ENCODE results near the gene ABHD12. TPM values are rescaled to one million over a fixed set of nuclear protein-coding genes. Genes with fewer than 3 reads are reported as not detected.

The ABHD12 gene
- total RNA-seq, 2 donors from 2014 or later = 48.5 to 49.8 TPM

DNA sequence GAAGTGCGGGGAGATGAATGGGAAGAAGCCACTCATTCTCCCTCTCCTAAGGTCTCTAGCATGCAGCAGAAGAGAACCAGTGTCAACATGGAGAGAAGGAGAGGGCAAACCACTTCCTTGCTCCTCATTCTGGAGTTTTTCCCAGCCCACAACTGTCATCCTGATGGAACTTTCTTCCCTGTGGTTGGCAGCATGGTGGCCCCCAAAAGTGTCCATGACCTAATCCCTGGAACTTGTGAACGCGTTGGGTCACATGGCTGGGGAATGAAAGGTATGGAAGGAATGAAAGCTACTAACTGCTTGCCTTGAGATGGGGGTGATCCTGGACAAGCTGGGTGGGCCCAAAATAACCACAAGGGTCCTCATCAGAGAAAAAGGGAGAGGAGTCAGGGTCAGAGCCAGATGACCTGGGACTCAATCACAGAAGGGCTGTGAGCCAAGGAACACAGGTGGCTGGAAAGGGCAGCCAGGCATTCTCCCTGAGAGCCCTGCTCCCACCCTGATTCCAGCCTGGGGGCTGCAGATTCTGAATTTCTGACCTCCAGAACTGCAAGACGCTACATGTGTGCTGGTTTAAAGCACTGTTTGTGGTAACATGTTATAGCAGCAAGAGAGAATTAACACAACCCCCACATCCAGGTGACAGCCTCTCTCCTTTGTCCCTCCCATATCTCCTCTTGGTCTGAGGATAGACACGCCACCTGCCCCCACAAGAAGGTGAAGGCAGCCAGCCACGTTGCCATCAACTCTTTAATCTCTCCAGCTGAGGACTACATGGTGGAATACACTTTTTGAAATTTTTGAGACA is 79.5 kb downstream of the ABHD12 start:
- TF ChIP-seq, protein P1, sequence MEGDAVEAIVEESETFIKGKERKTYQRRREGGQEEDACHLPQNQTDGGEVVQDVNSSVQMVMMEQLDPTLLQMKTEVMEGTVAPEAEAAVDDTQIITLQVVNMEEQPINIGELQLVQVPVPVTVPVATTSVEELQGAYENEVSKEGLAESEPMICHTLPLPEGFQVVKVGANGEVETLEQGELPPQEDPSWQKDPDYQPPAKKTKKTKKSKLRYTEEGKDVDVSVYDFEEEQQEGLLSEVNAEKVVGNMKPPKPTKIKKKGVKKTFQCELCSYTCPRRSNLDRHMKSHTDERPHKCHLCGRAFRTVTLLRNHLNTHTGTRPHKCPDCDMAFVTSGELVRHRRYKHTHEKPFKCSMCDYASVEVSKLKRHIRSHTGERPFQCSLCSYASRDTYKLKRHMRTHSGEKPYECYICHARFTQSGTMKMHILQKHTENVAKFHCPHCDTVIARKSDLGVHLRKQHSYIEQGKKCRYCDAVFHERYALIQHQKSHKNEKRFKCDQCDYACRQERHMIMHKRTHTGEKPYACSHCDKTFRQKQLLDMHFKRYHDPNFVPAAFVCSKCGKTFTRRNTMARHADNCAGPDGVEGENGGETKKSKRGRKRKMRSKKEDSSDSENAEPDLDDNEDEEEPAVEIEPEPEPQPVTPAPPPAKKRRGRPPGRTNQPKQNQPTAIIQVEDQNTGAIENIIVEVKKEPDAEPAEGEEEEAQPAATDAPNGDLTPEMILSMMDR (IDR thresholded peaks at IDR 0.05) = no peak
- ATAC-seq (ENCODE audit: insufficient number of reproducible peaks, low FRiP score, low read depth) = no peak
- Histone ChIP-seq H3K27me3 (replicated peaks; ENCODE audit: insufficient read depth) (no peaks in the 10 kb centered on the region), H3K27ac (peak overlapping the region; percentile 46 to 58), H3K4me3 (peak overlapping the region; percentile 56), H3K9me3 (no peaks in the 10 kb centered on the region), H3K36me3 (no peaks in the 10 kb centered on the region), H3K4me1 (ENCODE audit: control insufficient read depth in 1 of 2, low read depth in 2 of 2) (peaks cover 21 to 25% of the 10 kb centered on the region in 2 donors)
- DNase-seq (ENCODE audit: low spot score) = no peak

DNA sequence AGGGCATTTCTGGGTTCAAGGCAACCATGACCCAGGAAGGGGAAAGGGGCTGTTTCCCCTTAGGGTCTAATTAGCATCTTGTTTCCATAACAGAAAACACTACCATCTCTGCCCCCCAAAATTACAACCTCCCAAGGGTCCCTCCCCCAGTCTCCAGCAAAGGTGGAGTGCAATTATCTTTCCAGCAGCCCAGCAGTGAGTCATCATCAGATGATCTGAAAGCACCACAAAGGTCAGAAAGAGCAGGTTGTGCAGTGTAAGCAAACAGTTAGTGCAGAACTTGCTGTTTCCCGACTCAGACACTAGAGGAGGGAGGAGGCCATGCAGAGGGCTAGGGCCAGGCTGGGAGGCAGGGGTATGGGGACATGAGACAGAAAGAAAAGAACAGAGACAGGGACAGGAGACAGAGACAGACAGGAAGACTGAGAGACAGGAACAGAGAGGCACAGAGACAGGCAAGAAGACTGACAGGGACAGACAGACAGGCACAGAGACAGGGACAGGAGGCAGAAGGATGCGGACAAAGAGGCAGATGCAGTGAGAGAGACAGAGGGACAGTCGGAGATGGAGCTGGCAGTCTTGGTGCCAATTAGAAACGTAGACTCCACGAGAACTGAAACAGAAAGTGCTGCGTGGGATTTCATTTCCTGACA is 80.2 kb downstream of the ABHD12 start:
- DNase-seq (ENCODE audit: low spot score) (no peak), ATAC-seq (ENCODE audit: insufficient number of reproducible peaks, low FRiP score, low read depth) (peak; percentile 57)
- Histone ChIP-seq H3K4me1 (ENCODE audit: control insufficient read depth in 1 of 2, low read depth in 2 of 2) (peaks cover 21 to 25% of the 10 kb centered on the region in 2 donors), H3K27me3 (replicated peaks; ENCODE audit: insufficient read depth) (no peaks in the 10 kb centered on the region), H3K4me3 (peak overlapping the region; percentile 56), H3K36me3 (no peaks in the 10 kb centered on the region), H3K9me3 (no peaks in the 10 kb centered on the region), H3K27ac (peak overlapping the region; percentile 46 to 58)
- TF ChIP-seq, protein P1 (IDR thresholded peaks at IDR 0.05) = peak; percentile 38

DNA sequence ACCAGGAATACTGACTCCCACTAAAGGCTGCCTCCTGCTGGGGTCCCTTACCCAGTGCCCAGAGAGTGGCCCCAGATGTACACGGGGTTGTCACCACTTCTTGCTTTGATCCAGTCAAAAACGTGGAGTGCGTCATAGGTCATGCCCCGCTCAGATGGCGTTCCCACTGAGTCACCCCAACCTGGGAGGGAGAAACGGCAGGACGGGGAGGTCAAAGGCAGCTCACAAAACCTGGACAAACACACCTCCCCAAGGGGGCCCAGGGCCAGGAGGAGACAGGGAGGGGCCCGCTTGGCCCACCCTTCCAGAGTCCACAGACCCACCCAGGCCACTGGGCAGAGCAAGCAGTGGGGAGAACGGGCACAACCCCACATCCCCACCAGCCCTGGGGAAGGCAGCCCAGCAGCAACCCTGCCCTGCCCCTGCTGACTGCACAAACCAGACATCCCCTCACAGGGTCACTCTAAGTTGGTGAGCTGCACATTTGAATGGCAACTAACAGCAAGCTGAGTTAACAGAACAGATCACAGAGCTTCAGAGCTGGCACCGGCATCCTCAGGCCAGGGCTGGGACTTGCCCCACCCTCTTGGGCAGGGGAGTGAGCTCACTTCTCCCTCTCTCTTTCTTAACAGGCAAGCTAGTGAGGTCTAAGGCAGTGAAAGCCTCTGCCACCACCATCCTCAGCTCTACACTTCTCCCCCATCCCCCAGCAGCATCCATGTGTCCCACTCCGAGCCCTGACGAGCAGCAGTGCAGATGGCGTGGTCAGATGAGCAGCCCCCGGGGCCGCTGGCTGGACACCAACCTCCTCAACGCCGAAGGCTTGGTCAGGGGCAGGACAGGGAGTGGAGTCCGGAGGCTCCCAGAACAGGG is 81.0 kb downstream of the ABHD12 start:
- Histone ChIP-seq H3K9me3 (no peaks in the 10 kb centered on the region), H3K36me3 (no peaks in the 10 kb centered on the region), H3K4me1 (ENCODE audit: control insufficient read depth in 1 of 2, low read depth in 2 of 2) (peaks cover 21 to 25% of the 10 kb centered on the region in 2 donors), H3K27me3 (replicated peaks; ENCODE audit: insufficient read depth) (no peaks in the 10 kb centered on the region), H3K27ac (peak overlapping the region; percentile 16 to 58), H3K4me3 (no peak overlapping the region)
- ATAC-seq (ENCODE audit: insufficient number of reproducible peaks, low FRiP score, low read depth) = peak; percentile 49
- TF ChIP-seq, protein P1 (IDR thresholded peaks at IDR 0.05) = no peak
- no peak for DNase-seq (ENCODE audit: low spot score)

DNA sequence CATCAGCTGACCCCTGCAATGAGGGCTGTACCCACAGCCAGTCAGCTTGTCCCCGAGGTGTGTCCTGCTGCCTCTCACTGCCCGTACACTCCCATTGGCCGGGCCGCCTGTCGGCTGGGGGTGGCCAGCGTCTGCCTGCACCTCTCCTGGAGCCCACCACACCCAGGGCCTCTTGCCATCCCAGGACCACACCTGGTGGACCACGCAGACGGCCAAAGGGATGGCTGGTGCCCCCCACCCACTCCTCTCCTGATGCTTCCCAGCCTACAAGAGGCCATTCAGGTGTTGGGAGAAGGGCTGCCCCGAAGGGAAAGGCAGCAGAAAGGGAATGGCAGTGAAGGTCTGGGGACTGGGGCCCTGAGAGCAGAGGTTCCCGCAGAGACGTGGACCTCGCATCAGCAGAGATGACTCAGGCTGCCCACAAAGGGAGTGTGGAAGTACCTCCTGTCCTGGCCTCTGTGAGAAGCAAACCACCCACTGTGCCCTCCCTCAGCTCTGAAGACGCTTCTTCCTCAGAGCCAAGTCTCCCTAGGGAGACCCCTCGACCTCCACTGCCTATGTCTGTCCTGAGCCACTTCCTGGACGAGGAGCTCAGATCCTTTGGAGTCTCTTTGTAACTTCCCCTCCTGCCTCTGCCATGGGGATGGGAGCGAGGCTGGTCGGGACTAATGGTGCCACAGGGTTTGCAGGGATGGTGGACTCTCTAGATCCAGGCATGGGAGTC is 81.8 kb downstream of the ABHD12 start:
- TF ChIP-seq, protein P1 (IDR thresholded peaks at IDR 0.05) = no peak
- no peak overlapping the region for H3K4me3 ChIP-seq
- no peaks in the 10 kb centered on the region for H3K27me3 ChIP-seq (replicated peaks; ENCODE audit: insufficient read depth)
- ATAC-seq (ENCODE audit: insufficient number of reproducible peaks, low FRiP score, low read depth) = no peak
- H3K36me3 ChIP-seq = no peaks in the 10 kb centered on the region
- H3K4me1 ChIP-seq (ENCODE audit: control insufficient read depth in 1 of 2, low read depth in 2 of 2) = peaks cover 21 to 25% of the 10 kb centered on the region in 2 donors
- no peaks in the 10 kb centered on the region for H3K9me3 ChIP-seq
- peak overlapping the region; percentile 16 to 58 for H3K27ac ChIP-seq
- no peak for DNase-seq (ENCODE audit: low spot score)

All from thoracic aorta (tissue), 2 donors.